GM18870 (cell line): ENCODE results near the gene USP8.
"Not testable (repeated sequence)": the region's sequence is repeated elsewhere in the genome, so short reads cannot be mapped to it uniquely, and the experiment has no call there.

Experiments
- ATAC-seq: cut with Tn5 transposase; IDR thresholded peaks from one replicate; pipeline ENCODE4 v1.9.1; 2021; ENCODE audit warnings: moderate library complexity; ENCODE audit not compliant: unreplicated experiment

Gene USP8

DNA sequence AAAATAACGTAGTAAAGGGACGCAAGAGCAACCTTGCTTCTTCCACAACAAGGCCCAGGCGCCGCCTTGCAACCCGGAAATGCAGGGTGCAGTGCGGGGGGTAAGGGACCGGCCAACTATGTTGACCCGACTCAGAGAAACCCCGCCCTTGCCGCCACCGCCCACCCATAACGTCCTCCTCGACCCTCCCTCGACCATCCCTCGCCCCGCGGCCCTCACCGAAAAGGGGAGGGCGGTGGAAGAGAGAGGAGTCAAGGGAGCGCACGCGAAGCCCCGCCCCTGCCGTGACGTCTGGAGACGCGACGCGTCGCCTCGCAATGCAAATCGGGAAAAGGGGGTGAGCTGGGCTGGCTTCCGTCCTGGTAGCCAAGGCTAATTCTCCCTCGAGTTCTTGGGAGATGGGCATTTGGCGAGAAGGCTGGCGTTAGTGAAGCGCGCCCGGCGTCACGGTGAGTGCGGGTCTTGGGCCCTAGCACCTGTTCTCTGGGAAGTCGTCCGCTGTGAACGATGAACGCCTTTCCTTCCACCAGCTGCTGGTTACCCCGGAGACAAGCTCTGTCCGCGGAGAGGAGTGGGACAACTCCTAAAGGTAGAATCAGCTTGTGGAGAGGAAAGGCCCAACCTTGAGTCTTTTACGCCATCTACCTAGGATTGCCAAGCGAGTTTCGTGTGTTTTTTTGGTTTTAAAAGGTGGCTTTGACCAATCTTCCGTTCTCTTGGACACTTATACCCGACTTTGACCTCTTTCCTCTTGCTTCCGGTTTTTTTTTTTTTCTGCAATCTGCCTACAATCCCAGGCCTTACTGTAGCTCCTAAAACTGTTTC is at the start of gene USP8:
USP8 (plus strand) TSS at position 340 of the 825 bp plus-strand sequence. CDS start 14,669 bp downstream, outside the sequence.
- peak; percentile 85 for ATAC-seq

DNA sequence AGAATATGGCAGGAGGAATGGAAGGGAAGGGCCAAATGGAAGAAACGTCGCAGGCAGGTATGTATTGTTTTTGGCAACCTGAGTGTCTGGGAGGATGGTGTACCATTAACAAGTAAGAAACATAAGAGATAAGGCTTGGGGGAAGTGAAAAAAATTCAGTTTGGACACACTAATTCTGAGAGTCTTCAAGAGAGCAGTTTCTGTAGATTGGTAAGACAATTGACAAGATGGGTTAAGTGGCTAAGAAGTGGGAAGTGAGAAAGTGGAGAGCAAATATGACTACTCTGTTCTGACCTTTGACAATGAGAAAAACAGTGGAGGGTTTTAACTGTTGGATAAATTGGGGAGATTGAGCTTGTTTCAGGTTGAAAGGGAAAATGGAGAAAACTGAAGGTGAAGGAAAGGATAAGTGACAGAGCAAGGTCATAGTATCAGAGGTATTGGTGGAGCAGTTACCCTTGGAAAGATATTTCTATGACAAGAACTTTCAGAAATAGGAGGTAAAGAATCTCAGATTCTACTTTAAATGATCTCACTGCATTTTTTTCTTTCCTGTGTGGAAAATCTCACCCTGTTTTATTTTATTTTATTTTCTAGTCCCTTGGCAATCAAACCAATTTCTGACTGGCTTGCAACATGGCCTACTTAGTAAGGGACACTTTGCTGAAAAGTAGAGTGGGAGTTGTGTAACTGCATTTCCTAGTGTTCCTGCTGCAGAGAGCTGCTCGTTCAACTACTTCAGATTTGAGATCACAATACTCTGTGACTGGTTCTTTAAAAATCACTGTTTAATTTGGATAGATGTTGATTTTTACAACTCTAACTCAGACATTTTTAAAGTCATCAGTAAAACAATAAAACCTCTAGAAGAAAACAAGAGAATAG is 46.1 kb upstream of the USP8 start:
- ATAC-seq, result peak; percentile 95

DNA sequence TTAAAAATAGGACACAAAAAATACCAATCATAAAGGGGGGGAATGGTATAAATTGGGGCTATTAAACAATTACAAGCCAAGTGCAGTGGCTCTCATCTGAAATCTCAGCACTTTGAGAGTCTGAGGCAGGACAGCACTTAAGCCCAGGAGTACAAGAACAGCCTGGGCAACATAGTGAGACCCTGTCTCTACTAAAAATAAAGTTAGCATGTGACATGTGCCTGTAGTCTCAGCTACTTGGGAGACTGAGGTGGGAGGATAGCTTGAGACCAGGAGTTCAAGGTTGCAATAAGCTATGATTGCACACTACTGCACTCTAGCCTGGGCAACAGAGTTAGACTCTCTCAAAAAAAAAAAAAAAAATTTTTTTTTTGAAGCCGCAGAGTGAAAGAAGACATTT is 45.4 kb upstream of the USP8 start:
- ATAC-seq, result no peak

DNA sequence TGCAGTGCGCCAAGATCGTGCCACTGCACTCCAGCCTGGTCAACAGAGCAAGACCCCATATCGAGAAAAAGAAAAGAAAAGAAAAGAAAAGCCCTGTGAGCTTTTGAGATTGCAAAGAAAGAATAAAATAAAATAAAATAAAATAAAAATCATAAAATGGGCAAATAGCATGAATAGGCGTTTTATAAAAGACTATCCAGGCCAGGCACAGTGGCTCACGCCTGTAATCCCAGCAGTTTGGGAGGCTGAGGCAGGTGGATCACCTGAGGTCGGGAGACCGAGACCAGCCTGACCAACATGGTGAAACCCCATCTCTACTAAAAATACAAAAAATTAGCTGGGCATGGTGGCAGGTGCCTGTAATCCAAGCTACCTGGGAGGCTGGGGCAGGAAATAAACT is 44.8 kb upstream of the USP8 start:
- not testable (repeated sequence) for ATAC-seq

- no peak for ATAC-seq
Measured at GRCh38 chr15:50380089-50380488, 44.1 kb upstream of the USP8 start.

DNA sequence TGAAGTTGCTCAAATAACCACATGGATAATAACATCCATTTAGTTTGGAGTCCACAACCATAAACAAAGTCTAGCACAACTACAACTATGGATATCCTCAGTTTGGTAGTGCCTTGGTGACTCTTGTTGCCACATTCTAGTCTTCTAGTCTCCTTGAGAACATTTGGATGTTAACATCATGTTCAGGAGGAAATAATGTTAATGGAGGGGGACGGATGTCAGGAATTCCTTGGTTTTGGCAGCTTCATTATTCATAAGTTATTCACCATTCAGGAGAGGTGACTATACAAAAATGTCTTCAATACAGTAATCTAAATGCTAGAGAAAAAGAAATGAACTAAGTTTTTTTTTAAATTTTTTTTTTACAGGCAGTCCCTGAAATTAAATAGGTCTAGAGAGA is 42.8 kb upstream of the USP8 start:
- ATAC-seq, result no peak

DNA sequence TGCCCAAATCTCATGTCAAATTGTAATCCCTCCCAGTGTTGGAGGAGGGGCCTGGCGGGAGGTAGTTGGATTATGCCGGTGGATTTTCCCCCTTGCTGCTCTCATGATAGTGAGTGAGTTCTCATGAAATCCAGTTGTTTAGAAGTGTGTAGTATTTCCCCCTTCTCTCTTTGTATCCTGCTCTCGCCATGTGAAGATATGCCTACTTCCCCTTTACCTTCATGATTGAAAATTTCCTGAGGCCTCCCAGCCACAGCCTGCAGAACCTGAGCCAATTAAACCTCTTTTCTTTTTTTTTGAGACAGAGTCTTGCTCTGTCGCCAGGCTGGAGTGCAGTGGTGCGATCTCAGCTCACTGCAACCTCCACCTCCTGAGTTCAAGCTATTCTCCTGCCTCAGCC is 41.8 kb upstream of the USP8 start:
- ATAC-seq, result not testable (repeated sequence)

DNA sequence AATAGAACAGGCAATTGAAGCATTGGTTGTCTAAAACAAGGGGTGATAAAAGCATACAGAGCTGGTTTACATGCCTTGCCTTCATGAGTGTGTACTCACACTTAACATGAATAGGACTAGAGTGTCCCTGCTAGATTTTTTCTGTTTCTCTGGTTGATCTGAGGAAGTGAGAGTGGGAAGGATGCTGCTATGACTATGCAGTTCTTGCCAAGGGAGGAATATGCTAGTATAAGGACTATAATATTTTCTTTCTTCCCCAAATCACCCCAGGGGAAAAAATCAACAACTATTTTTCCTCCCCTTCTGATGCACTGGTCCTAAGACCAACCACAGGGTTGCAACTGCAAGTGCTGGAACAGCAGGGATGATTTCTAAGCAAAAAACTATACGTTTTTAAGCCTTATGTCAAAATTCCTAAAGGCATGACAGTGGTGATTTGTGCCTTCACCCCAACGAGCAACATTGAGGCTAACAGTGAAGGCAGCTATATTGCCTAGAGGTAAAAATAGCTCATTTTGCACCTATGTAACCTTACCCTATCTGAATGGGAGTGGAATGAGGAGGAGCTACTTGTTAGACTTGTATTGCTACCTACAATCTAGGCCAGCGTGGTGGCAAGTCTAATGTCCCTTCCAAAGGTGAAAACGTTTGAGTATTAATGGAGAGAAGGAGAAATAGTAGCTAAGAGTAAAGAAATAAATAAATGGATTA is 33.5 kb upstream of the USP8 start:
- peak; percentile 95 for ATAC-seq

- ATAC-seq, result not testable (repeated sequence)
Measured at GRCh38 chr15:50391561-50391960, 32.6 kb upstream of the USP8 start.

DNA sequence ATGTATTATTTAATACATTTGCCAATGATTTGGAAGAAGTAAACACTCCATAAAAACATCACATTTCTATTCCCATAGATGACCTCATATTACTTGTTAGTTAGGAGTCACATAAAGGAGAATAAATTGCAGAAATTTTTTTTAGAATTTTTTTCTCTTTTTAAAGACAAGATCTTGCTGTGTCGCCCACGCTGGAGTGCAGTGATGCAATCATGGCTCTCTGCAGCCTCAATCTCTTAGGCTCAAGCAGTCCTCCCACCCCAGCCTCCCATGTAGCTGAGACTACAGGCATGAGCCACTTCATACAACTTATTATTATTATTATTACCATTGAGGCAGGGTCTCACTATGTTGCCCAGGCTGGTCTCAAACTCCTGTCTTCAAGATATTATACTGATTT is 12.3 kb upstream of the USP8 start:
- no peak for ATAC-seq

DNA sequence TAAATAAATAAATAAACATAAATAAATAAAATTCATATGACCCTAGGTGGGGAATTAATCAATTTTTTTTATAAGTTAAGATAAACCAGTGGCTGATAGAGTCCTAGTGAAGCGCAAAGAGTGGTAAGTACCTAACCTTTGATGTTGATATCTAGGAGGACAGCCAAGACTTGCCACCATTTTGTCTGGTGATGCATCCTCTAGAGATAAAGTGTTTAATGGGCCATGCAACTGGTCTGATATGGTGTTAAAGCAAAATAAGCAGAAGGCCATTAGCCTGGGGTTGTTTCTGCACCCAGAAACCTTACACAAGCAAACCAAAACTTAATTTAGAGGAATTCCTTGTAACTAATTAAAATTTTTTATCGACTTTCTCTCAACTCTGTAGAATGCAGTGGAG is 9.6 kb upstream of the USP8 start:
- no peak for ATAC-seq

DNA sequence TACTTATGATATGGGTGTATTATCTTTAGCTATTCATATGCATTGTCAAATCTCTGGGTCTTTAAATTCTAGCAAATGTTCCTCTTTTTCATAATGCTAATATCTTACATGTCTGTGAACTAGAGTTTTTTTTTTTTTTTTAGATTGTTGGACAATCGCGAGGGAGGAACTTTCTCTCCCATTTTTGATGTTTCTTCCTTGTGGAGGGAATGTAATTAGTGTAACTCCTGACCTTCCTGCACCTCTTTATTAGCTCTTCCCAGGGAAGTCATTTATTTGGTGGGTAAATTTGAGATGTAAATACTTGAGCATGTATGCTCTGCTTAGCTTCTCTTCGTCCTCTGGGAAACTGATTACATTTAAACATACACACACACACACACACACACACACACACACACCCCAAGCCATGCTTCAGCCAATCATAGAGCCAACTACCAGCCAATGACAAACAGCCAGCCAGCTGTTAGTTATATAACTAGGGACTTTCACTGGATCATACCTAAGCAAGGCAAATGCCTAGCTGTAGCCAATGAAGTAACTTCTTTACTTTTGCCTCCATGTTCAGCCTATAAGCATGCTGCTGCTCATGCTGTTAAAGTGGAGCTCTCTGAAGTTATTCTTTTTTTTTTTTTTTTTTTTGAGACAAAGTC is 8.3 kb upstream of the USP8 start:
- no peak for ATAC-seq

DNA sequence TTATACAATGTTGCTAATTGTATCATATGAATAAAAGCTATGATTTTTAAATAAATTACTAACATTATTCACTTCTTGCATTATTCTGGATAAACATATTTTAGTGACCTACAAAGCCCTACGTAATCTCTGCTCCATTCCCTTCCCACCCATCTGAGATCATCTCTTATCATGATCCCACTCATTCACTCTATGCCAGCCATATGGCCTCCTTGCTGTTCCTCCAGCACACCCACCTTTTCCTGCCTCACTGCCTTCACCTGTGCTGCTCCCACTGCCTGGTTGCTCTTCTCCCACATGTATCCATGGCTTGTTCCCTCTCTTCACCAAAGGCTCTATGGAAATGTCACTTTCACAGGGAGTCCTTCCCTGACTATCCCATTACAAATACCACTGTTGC is 7.3 kb upstream of the USP8 start:
- ATAC-seq, result no peak

DNA sequence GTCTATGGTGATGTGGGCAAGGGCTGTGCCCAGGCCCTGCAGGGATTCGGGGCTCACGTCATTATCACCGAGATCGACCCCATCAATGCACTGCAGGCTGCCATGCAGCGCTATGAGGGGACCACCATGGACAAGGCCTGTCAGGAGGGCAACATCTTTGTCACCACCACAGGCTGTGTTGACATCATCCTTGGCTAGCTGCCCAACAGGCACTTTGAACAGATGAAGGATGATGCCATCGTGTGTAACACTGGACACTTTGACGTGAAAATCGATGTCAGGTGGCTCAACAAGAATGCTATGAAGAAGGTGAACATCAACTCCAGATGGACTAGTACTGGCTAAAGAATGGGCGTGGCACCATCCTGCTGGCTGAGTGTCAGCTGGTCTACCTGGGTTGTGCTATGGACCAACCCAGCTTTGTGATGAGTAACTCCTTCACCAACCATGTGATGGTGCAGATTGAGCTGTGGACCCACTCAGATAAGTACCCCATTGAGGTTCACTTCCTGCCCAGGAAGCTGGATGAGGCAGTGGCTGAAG is 6.1 kb upstream of the USP8 start:
- ATAC-seq, result no peak

- ATAC-seq, result no peak
Measured at GRCh38 chr15:50425219-50425618, 1.0 kb downstream of the USP8 start.

DNA sequence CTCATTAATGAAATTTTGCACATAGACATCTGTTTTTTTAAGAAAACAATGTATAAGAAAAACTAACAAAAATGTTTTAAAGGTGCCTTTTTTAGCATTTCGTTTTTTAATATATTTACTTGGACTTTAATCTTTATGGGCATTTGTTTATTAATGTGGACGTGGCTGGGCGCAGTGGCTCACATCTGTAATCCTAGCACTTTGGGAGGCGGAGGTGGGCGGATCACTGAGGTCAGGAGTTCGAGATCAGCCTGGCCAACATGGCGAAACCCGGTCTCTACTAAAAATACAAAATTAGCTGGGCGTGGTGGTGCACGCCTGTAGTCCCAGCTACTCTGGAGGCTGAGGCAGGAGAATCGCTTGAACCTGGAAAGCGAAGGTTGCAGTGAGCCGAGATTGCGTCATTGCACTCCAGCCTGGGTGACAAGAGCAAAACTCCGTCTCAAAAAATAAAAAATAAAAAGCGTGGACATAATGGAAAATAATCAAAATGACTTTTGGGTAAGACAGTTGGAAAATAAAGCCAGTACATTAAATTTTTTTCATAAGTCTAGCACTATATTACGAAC is 1.6 kb downstream of the USP8 start:
- not testable (repeated sequence) for ATAC-seq

- no peak for ATAC-seq
Measured at GRCh38 chr15:50426428-50426827, 2.2 kb downstream of the USP8 start.

GRCh38 chr15:50431204-50431603 is 7.0 kb downstream of the USP8 start:
- no peak for ATAC-seq

DNA sequence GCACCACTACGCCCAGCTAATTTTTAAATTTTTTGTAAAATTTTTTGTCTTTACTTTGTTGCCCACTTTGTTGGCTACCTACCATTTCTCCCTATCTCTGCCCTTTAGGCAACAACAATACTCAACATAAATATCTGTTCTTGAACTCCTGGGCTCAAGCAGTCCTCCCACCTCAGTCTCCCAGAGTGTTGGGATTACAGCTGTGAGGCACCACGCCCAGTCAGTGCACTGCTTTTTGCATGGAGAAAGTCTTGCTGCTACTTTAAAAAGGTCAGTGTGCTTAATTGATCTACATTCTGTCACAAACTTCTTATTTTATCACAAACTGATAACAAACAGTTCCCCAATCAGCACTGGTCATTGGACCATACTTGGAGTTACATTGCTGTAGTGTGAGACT is 8.0 kb downstream of the USP8 start:
- ATAC-seq, result no peak

DNA sequence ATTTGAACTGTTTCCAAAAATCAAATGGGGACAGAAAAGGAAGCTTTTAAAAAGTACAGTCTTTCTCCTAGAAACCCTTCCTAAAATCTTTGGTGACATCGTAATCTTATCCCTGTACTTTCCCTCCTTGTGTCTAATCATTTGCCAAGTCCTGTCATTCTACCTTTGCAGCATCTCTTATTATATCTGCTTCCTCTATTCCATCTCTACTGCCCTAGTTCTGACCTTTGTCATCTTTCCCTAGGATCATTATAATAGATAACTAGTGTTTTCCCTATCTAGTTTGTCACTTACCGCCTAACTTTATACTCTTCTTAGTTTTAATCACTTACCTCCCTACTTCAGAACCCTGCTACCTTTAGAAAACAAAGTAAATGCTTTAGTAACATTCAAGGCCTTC is 11.6 kb downstream of the USP8 start:
- ATAC-seq, result no peak
